Ovary (tissue), 9 donors: ENCODE measurements around the gene USP10. TPM values are rescaled to one million over a fixed set of nuclear protein-coding genes. Genes with fewer than 3 reads are reported as not detected.

Experiments
- DNase-seq, 5 donors: peaks; one replicate each; pipeline ENCODE4 v3.0.0-alpha.2; 2019 to 2020
- H3K27ac ChIP-seq, 2 donors: fragments of 200-600 bp; one replicate each; pipeline versions ENCODE4 v1.5.1 to v1.8.0; 2019 to 2022
- H3K27me3 ChIP-seq: fragments of 200-600 bp; one replicate; pipeline ENCODE4 v1.8.0; 2022
- H3K36me3 ChIP-seq: fragments of 200-600 bp; sonication (generic); one replicate; pipeline ENCODE4 v1.5.1; 2019
- H3K4me1 ChIP-seq: one replicate; pipeline ENCODE4 v1.8.1; 2013; ENCODE audit warnings: mild to moderate bottlenecking, moderate library complexity; ENCODE audit not compliant: insufficient read depth
- H3K4me3 ChIP-seq: fragments of 200-600 bp; sonication (generic); one replicate; pipeline ENCODE4 v1.5.1; 2017
- H3K9me3 ChIP-seq, 2 donors: fragments of 200-600 bp in 1 of 2; sonication (generic) in 1 of 2; one replicate each; pipeline versions ENCODE4 v1.5.1 to v1.8.1; 2013 to 2019; ENCODE audit warnings: mild to moderate bottlenecking in 1 of 2, moderate library complexity in 1 of 2
- EP300 ChIP-seq: sonication (generic); formaldehyde crosslinking; IDR thresholded peaks from one replicate; pipeline ENCODE4 v1.6.1; 2017; ENCODE audit warnings: antibody characterized with exemption
- POLR2A ChIP-seq: fragments of 450-650 bp; IDR thresholded peaks from one replicate; pipeline ENCODE4 v1.6.1; 2017; ENCODE audit warnings: antibody characterized with exemption, mild to moderate bottlenecking, moderate library complexity
- WGBS, 3 donors: extraction: QIAGEN DNeasy Blood & Tissue Kit in 1 of 3; methylation state at CpG; one replicate each; pipeline versions ENCODE4 v1.1.5 to v1.1.7; 2013 to 2017; 5-methylcytosine and 5-hydroxymethylcytosine counted together
- intact Hi-C, 4 donors: fragments of 100-400 bp; cut with DNase I; formaldehyde crosslinking; loops; one replicate each; pipeline versions ENCODE4 v1.11.0 to v1.15.1; 2022 to 2023
- polyA plus RNA-seq, 2 donors: library from polyadenylated mRNA; stranded (reverse); fragments of 200-250 nt in 1 of 2; fragments of 350-450 nt in 1 of 2; fragmentation: Illumina TruSeq in 1 of 2; extraction: RNeasy Lipid Tissue Mini Kit (QIAGEN cat#74804) in 1 of 2; gene quantifications; one replicate each; pipeline ENCODE4 v1.2.3, GENCODE V29; 2013 to 2014
- total RNA-seq, 7 donors: library from RNA; depleted of rRNA in 2 of 7; stranded (reverse); fragments of >200 nt in 2 of 7; fragmentation: NEBNext Ultra II Directional in 3 of 7; extraction: Animal tissue kit (Norgen Biotek cat#: 25700) in 3 of 7; gene quantifications; one replicate each; pipeline versions ENCODE4 v1.1.0 to v1.2.4, GENCODE V29; 2016 to 2023
- TF ChIP-seq, protein P1 (sequence below), 3 donors: fragments of 450-650 bp in 2 of 3; fragments of 200-600 bp in 1 of 3; IDR thresholded peaks; one replicate each; pipeline versions ENCODE4 v1.5.1 to v1.8.0; 2016 to 2022; ENCODE audit warnings: antibody characterized with exemption in 3 of 3, mild to moderate bottlenecking in 1 of 3
- donor health status: DM: no; HTN: no; CAD: no; lungs with moderate emphysema.
- donor health status: DM: no; HTN: no; CAD: no.
- donor health status: Bipolar disorder and iron deficiency.
- donor health status: DM: yes; HTN: yes; CAD: no.
- donor health status: DM: no; HTN: no; CAD: no.
- donor health status: DM: yes; HTN: yes; CAD: no.

Gene USP10
- total and polyA plus RNA-seq, 9 donors = 24.6 to 98.8 (median 71.4) TPM

DNA sequence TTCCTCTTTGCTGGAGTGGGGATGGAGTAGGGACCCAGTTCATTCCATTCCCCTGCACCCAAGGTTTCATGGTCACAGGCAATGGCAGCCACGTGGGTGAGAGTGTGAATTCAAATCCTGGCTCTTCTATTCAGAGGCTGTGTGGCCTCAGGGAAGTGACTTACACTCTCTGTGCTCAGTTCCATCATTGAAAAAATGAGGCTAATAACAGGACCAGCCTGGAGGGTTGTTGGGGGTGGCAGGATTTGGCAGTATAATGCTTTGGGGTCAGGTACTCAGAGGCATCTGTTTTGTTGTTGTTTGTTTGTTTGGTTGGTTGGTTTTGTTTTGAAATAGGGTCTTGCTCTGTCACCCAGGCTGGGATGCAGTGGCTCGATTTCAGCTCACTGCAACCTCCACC is 117.8 kb downstream of the USP10 start:
- peaks cover 6% of the 10 kb centered on the region for H3K4me1 ChIP-seq
- DNase-seq = peak in 1 of 5 donors; percentile 7
- H3K36me3 ChIP-seq = no peaks in the 10 kb centered on the region
- H3K27ac ChIP-seq = no peak overlapping the region
- no peak overlapping the region for H3K4me3 ChIP-seq
- H3K9me3 ChIP-seq = no peaks in the 10 kb centered on the region
- 66 to 93% (median 81%) methylated on average over 2 of the region's 2 CpGs for WGBS, 3 donors
- TF ChIP-seq, protein P1, sequence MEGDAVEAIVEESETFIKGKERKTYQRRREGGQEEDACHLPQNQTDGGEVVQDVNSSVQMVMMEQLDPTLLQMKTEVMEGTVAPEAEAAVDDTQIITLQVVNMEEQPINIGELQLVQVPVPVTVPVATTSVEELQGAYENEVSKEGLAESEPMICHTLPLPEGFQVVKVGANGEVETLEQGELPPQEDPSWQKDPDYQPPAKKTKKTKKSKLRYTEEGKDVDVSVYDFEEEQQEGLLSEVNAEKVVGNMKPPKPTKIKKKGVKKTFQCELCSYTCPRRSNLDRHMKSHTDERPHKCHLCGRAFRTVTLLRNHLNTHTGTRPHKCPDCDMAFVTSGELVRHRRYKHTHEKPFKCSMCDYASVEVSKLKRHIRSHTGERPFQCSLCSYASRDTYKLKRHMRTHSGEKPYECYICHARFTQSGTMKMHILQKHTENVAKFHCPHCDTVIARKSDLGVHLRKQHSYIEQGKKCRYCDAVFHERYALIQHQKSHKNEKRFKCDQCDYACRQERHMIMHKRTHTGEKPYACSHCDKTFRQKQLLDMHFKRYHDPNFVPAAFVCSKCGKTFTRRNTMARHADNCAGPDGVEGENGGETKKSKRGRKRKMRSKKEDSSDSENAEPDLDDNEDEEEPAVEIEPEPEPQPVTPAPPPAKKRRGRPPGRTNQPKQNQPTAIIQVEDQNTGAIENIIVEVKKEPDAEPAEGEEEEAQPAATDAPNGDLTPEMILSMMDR (IDR thresholded peaks at IDR 0.05) = no peak
- TF ChIP-seq EP300 (no peak), POLR2A (no peak)
- H3K27me3 ChIP-seq = no peaks in the 10 kb centered on the region
- intact Hi-C loops = no loop called here

DNA sequence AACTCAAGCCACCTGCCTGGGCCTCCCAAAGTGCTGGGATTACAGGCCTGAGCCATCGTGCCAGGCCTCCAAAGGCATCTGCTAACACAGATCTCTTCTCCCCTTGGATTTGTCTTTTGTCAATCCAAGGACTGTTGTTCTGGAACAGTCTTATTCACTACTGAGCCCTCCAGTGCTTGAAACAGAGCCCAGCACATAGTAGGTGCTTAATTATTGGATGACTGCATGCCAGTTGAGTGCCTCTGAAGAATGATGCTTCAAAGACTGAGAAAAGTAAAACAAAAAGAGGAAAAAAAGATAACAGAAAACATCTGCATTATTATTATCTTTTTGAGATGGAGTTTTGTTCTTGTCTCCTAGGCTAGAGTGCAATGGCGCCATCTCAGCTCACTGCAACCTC is 118.3 kb downstream of the USP10 start:
- intact Hi-C loops = no loop called here
- no peak overlapping the region for H3K4me3 ChIP-seq
- no peaks in the 10 kb centered on the region for H3K9me3 ChIP-seq
- no peaks in the 10 kb centered on the region for H3K36me3 ChIP-seq
- 84 to 93% (median 92%) methylated on average over 2 of the region's 2 CpGs for WGBS, 3 donors
- peak in 1 of 5 donors; percentile 6 for DNase-seq
- H3K27me3 ChIP-seq = no peaks in the 10 kb centered on the region
- H3K4me1 ChIP-seq = peaks cover 6% of the 10 kb centered on the region
- TF ChIP-seq POLR2A = no peak
- TF ChIP-seq, protein P1 (IDR thresholded peaks at IDR 0.05) = no peak
- no peak for TF ChIP-seq EP300
- no peak overlapping the region for H3K27ac ChIP-seq

DNA sequence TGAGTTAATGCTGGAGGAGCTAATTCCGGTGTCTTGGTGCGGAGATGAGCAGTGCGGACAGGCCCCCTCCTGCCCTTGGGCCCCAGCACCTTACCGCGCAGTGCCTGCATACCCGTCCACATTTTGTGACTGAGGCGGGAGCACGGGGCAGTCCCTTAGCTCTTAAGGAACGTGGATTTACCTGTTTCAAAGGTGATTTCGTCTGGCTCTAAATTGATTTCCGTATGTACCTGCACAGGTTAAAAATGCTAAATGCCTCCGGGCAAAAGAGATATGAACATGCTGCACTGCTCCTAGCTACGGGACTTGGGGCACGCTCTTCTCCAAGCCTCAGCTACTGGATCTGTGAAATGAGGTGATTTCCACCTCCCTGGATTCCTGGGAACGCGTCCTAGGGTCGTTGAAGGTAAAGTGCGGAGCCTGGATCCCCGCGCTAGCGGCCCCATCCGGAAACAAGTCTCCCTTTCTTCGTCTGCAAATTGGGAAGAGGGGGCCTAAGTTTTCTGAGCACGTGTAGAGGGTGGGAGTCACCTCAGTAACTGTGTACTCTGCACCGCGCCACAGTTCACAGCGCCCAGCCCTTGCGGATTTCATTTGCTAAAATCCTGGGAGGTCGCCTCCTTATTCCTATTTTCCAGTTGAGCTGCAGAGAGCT is 119.3 kb downstream of the USP10 start:
- peaks cover 9% of the 10 kb centered on the region for H3K4me1 ChIP-seq
- H3K36me3 ChIP-seq = no peaks in the 10 kb centered on the region
- H3K4me3 ChIP-seq = no peak overlapping the region
- no peak for DNase-seq
- no peaks in the 10 kb centered on the region for H3K9me3 ChIP-seq
- no peaks in the 10 kb centered on the region for H3K27me3 ChIP-seq
- intact Hi-C loops = no loop called here
- 73 to 76% (median 73%) methylated on average over 29 of the region's 29 CpGs for WGBS, 3 donors
- TF ChIP-seq, protein P1 (IDR thresholded peaks at IDR 0.05) = no peak
- no peak for TF ChIP-seq EP300
- TF ChIP-seq POLR2A = no peak
- H3K27ac ChIP-seq = no peak overlapping the region

DNA sequence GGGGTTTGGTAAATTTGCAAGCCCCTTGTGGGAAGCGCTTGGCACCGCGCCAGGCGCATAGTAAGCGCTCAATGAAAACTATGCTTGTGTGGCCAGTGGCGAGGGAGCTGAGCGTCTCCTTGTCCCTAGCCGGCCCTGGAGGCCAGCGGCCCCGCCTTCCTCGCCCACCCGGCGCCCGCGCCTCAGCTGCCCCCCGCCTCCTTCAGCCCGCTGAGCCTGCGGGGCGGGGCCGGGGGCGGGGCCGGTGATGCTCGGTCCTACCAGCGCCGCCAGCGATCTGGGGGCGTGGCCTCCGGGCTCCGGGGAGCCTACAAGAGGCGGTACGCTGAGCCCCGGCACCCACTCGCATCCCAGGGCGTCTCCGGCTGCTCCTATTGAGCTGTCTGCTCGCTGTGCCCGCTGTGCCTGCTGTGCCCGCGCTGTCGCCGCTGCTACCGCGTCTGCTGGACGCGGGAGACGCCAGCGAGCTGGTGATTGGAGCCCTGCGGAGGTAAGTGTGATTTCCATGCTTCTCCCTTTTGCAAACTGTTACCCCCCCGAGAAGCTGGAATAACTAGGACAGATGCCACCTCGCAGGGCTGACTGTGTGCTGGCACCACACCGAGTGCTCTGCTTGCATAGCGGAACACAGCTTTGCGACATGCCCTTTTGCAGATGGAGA is 120.0 kb downstream of the USP10 start, which contains the start of gene CRISPLD2:
Gene CRISPLD2 (plus strand): TSS at position 342 of the 661 bp plus-strand sequence. CDS start 18,511 bp downstream, outside the sequence.
- 2 to 3% (median 2%) methylated on average over 37 to 53 of the region's 53 CpGs for WGBS, 3 donors
- H3K27ac ChIP-seq = peak within 1 kb of the TSS in 1 of 2 donors; percentile 9
- H3K4me1 ChIP-seq = peaks cover 9% of the 10 kb centered on the region

More for the DNA sequence above, 120.0 kb downstream of the USP10 start, which contains the start of gene CRISPLD2:
- no peaks in the 10 kb centered on the region for H3K36me3 ChIP-seq
- no peaks in the 10 kb centered on the region for H3K9me3 ChIP-seq
- H3K27me3 ChIP-seq = no peaks in the 10 kb centered on the region
- intact Hi-C loops = no loop called here
- peak; percentile 95 to 98 (median 97) for DNase-seq
- TF ChIP-seq POLR2A = peak; percentile 97
- TF ChIP-seq, protein P1 (IDR thresholded peaks at IDR 0.05) = no peak
- peak within 1 kb of the TSS; percentile 65 for H3K4me3 ChIP-seq
